Retinal pigment epithelial cell (primary cell): ENCODE data around the gene FYN.
"Not testable (repeated sequence)": the region's sequence is repeated elsewhere in the genome, so short reads cannot be mapped to it uniquely, and the experiment has no call there.

Experiments
- DNase-seq: peaks from one replicate; pipeline ENCODE4 v3.0.0-alpha.2; 2010; ENCODE audit warnings: low read depth
- H3K4me3 ChIP-seq: 2 replicates; pipeline ENCODE4 v1.5.1; 2011; ENCODE audit warnings: mild to moderate bottlenecking, low read length, control low read depth, moderate library complexity
- CTCF ChIP-seq: conservative IDR thresholded peaks from 2 replicates; pipeline ENCODE4 v1.5.1; 2011; ENCODE audit warnings: low read depth, low read length, control low read depth, inconsistent platforms

The FYN gene

GRCh38 chr6:111646942-111647341, 226.3 kb downstream of the FYN start:
- H3K4me3 ChIP-seq, result no peak overlapping the region
- no peak for DNase-seq
- no peak for TF ChIP-seq CTCF

DNA sequence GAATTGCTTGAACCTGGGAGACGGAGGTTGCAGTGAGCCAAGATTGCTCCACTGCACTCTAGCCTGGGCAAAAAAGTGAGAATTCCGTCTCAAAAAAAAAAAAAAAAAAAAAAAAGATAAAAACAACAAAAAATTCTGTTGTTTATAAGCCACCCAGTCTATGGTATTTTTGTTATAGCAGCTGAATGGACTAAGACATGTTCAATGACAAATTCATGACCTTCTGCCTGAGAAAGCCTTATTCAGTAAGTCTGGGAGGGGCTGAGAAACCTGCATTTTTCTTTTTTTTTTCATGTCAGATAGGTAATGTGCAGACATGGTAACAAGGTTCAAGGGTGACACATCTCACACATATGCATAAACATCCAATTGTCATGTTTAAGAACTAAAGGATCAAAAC, 227.2 kb downstream of the FYN start:
- DNase-seq, result no peak
- TF ChIP-seq CTCF, result no peak
- no peak overlapping the region for H3K4me3 ChIP-seq

- TF ChIP-seq CTCF, result no peak
- DNase-seq, result no peak
- H3K4me3 ChIP-seq, result no peak overlapping the region
These were observed 228.3 kb downstream of the FYN start for GRCh38 chr6:111644893-111645430.

DNA sequence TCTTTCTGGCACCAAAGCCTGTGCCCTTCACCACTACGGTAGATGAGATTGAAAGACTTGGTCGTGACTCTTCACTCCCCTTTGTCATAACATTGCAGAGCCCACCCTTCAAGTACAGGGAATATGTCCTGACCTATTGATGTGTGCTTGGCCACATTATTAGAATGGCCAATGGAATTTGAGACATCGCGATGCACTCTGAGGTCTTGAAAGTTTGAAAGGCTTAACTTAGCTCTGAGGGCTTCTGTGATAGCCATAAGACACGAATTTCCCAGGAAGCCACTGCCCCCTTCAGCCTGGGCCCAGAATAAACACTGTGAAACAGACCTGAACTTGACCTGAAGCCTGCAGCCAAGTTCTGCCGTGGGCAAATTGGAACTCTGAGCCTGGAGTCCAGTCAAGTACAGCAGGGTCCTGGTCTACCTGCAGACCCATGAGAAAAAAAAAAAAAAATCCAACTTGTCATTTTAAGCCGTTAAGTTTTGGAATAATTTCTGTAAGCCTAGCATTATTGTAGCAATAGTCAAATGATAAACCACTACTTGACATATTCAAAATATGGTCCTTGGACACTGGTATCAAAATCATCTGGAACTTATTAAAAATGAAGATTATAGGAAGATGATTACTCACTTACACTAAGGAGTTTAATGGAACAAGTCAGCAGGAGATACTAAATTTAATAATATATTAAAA, 230.6 kb downstream of the FYN start:
- peak; percentile 69 for TF ChIP-seq CTCF
- H3K4me3 ChIP-seq, result no peak overlapping the region
- no peak for DNase-seq

DNA sequence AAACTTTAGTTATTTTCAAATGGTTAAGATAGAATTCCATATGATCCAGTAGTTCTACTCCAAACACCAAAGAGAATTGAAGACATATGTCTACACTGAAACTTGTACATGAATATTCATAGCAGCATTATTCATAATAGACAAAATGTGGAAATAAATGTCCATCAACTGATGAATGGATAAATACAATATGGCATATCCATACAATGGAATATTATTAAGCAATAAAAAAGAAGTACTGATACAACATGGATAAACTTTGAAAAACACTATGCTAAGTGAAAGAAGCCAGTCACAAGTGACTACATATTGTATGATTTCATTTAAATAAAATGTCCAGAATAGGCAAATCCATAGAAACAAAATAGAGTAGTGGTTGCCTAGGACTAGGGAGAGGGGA, 234.0 kb downstream of the FYN start:
- no peak for DNase-seq
- TF ChIP-seq CTCF, result no peak
- H3K4me3 ChIP-seq, result no peak overlapping the region

GRCh38 chr6:111634981-111635380, 238.3 kb downstream of the FYN start:
- not testable (repeated sequence) for H3K4me3 ChIP-seq, DNase-seq

- no peak for TF ChIP-seq CTCF
- no peak overlapping the region for H3K4me3 ChIP-seq
- DNase-seq, result no peak
These were observed 239.4 kb downstream of the FYN start for GRCh38 chr6:111633822-111634221.
